Activated CD4-positive, alpha-beta memory T cell treated with anti-CD3 and anti-CD28 coated beads for 36 hours (primary cell): ENCODE measurements around the gene ADARB1. TPM values are rescaled to one million over a fixed set of nuclear protein-coding genes. Genes with fewer than 3 reads are reported as not detected.

Experiments
- CTCF ChIA-PET: fragments of 350-600 bp; sonication (Branson Sonifier 250); formaldehyde crosslinking; loops from one replicate; lab custom pipeline; 2021; ENCODE audit warnings: antibody characterized with exemption, inconsistent platforms; lab: Charles Lee
- POLR2A ChIA-PET: fragments of 350-600 bp; sonication (Branson Sonifier 250); formaldehyde crosslinking; loops from one replicate; lab custom pipeline; 2021; ENCODE audit warnings: antibody characterized with exemption; lab: Charles Lee
- DNase-seq: peaks from one replicate; pipeline ENCODE4 v3.0.0-alpha.2; 2020
- H3K27ac Mint-ChIP-seq: one replicate; pipeline ENCODE4 v1.8.0; 2021; ENCODE audit warnings: mixed read lengths
- H3K27me3 Mint-ChIP-seq: one replicate; pipeline ENCODE4 v1.8.0; 2021; ENCODE audit warnings: mixed read lengths
- H3K36me3 Mint-ChIP-seq: one replicate; pipeline ENCODE4 v1.8.0; 2021; ENCODE audit warnings: mixed read lengths
- H3K4me1 Mint-ChIP-seq: one replicate; pipeline ENCODE4 v1.8.0; 2021; ENCODE audit warnings: low read depth, mixed read lengths
- H3K4me3 Mint-ChIP-seq: one replicate; pipeline ENCODE4 v1.8.0; 2021; ENCODE audit warnings: mild to moderate bottlenecking, mixed read lengths
- H3K9me3 Mint-ChIP-seq: one replicate; pipeline ENCODE4 v1.8.0; 2021; ENCODE audit warnings: mixed read lengths
- intact Hi-C: fragments of 100-400 bp; cut with micrococcal nuclease; formaldehyde crosslinking; loops from one replicate; pipeline ENCODE4 v1.15.1; 2023
- total RNA-seq, 2 experiments: library from RNA; stranded (reverse); gene quantifications; one replicate each; pipeline ENCODE4 v1.2.3, GENCODE V29; 2021

Gene ADARB1
- total RNA-seq, 2 experiments from 2014 or later = 37.6 to 40.6 TPM

GRCh38 chr21:45115141-45115540 lies 40.8 kb downstream of the ADARB1 start:
- POLR2A ChIA-PET = no interaction called here
- H3K9me3 Mint-ChIP-seq = no peaks in the 10 kb centered on the region

GRCh38 chr21:45116066-45116465 lies 41.7 kb downstream of the ADARB1 start:
- CTCF ChIA-PET = interaction anchor here (1.1 to 4.4 kb wide), 2 partner anchors 22 to 166 kb away, joined by 3 to 33 read pairs; no protein-coding TSS in a partner anchor
- Mint-ChIP-seq H3K9me3 (no peaks in the 10 kb centered on the region), H3K27me3 (no peaks in the 10 kb centered on the region), H3K36me3 (no peaks in the 10 kb centered on the region), H3K4me3 (no peak overlapping the region), H3K4me1 (peaks cover 27% of the 10 kb centered on the region), H3K27ac (no peak overlapping the region)
- DNase-seq = no peak
- intact Hi-C loops = no loop called here
- POLR2A ChIA-PET = interaction anchor here (1.3 kb wide), 1 partner anchor 20 kb away, joined by 3 read pairs; no protein-coding TSS in a partner anchor

More at GRCh38 chr21:45115141-45115540, 40.8 kb downstream of the ADARB1 start:
- no peaks in the 10 kb centered on the region for H3K36me3 Mint-ChIP-seq
- peaks cover 33% of the 10 kb centered on the region for H3K4me1 Mint-ChIP-seq
- intact Hi-C loops = no loop called here
- no peak overlapping the region for H3K4me3 Mint-ChIP-seq
- no peaks in the 10 kb centered on the region for H3K27me3 Mint-ChIP-seq
- no peak for DNase-seq
- CTCF ChIA-PET = interaction anchor here (1.0 to 2.2 kb wide), 6 partner anchors 12 to 165 kb away, joined by 3 to 14 read pairs (median 6); no protein-coding TSS in a partner anchor
- no peak overlapping the region for H3K27ac Mint-ChIP-seq

GRCh38 chr21:45117314-45117713 lies 42.9 kb downstream of the ADARB1 start:
- POLR2A ChIA-PET = interaction anchor here (1.3 kb wide), 1 partner anchor 21 kb away, joined by 3 read pairs; no protein-coding TSS in a partner anchor
- H3K36me3 Mint-ChIP-seq = no peaks in the 10 kb centered on the region
- H3K27ac Mint-ChIP-seq = no peak overlapping the region
- no peak overlapping the region for H3K4me3 Mint-ChIP-seq
- no peaks in the 10 kb centered on the region for H3K9me3 Mint-ChIP-seq
- intact Hi-C loops = no loop called here
- H3K27me3 Mint-ChIP-seq = no peaks in the 10 kb centered on the region
- peaks cover 17% of the 10 kb centered on the region for H3K4me1 Mint-ChIP-seq
- DNase-seq = no peak
- CTCF ChIA-PET = interaction anchor here (0.7 to 4.4 kb wide), 7 partner anchors 9 to 167 kb away, joined by 3 to 33 read pairs (median 5); no protein-coding TSS in a partner anchor

GRCh38 chr21:45118099-45118498 lies 43.7 kb downstream of the ADARB1 start:
- no peaks in the 10 kb centered on the region for H3K27me3 Mint-ChIP-seq
- no peak for DNase-seq
- no peaks in the 10 kb centered on the region for H3K36me3 Mint-ChIP-seq
- peaks cover 20% of the 10 kb centered on the region for H3K4me1 Mint-ChIP-seq
- H3K9me3 Mint-ChIP-seq = no peaks in the 10 kb centered on the region
- ChIA-PET POLR2A (no interaction called here), CTCF (interaction anchor here (1.2 to 4.4 kb wide), 4 partner anchors 10 to 168 kb away, joined by 4 to 33 read pairs (median 8); no protein-coding TSS in a partner anchor)
- no peak overlapping the region for H3K27ac Mint-ChIP-seq
- intact Hi-C loops = no loop called here
- no peak overlapping the region for H3K4me3 Mint-ChIP-seq

GRCh38 chr21:45119812-45120211 lies 45.4 kb downstream of the ADARB1 start:
- H3K4me1 Mint-ChIP-seq = peaks cover 16% of the 10 kb centered on the region
- ChIA-PET POLR2A (no interaction called here), CTCF (interaction anchor here (1.4 to 4.4 kb wide), 3 partner anchors 9 to 18 kb away, joined by 6 to 33 read pairs (median 32); no protein-coding TSS in a partner anchor)
- H3K36me3 Mint-ChIP-seq = no peaks in the 10 kb centered on the region
- no peak overlapping the region for H3K27ac Mint-ChIP-seq
- no peaks in the 10 kb centered on the region for H3K9me3 Mint-ChIP-seq
- intact Hi-C loops = no loop called here
- no peaks in the 10 kb centered on the region for H3K27me3 Mint-ChIP-seq
- no peak for DNase-seq
- H3K4me3 Mint-ChIP-seq = no peak overlapping the region

GRCh38 chr21:45120975-45121374 lies 46.6 kb downstream of the ADARB1 start:
- Mint-ChIP-seq H3K4me3 (no peak overlapping the region), H3K27ac (no peak overlapping the region), H3K36me3 (no peaks in the 10 kb centered on the region), H3K9me3 (no peaks in the 10 kb centered on the region), H3K27me3 (no peaks in the 10 kb centered on the region), H3K4me1 (peaks cover 9% of the 10 kb centered on the region)
- no peak for DNase-seq
- intact Hi-C loops = no loop called here
- CTCF ChIA-PET = interaction anchor here (3.7 kb wide), 1 partner anchor 17 kb away, joined by 32 read pairs; no protein-coding TSS in a partner anchor
- POLR2A ChIA-PET = no interaction called here

- Mint-ChIP-seq H3K9me3 (no peaks in the 10 kb centered on the region), H3K27ac (no peak overlapping the region), H3K4me3 (no peak overlapping the region), H3K36me3 (no peaks in the 10 kb centered on the region), H3K27me3 (no peaks in the 10 kb centered on the region), H3K4me1 (peaks cover 7% of the 10 kb centered on the region)
- ChIA-PET POLR2A (no interaction called here), CTCF (interaction anchor here (3.7 kb wide), 1 partner anchor 16 kb away, joined by 32 read pairs; no protein-coding TSS in a partner anchor)
- no peak for DNase-seq
- intact Hi-C loops = no loop called here
These were observed 47.6 kb downstream of the ADARB1 start for GRCh38 chr21:45122030-45122429.

GRCh38 chr21:45122432-45123132 lies 48.2 kb downstream of the ADARB1 start:
- Mint-ChIP-seq H3K9me3 (no peaks in the 10 kb centered on the region), H3K27me3 (no peaks in the 10 kb centered on the region), H3K4me3 (no peak overlapping the region), H3K27ac (no peak overlapping the region), H3K4me1 (peaks cover 7% of the 10 kb centered on the region), H3K36me3 (no peaks in the 10 kb centered on the region)
- ChIA-PET CTCF (interaction anchor here (3.7 kb wide), 1 partner anchor 15 kb away, joined by 32 read pairs; no protein-coding TSS in a partner anchor), POLR2A (interaction anchor here (0.6 kb wide), 1 partner anchor 11 kb away, joined by 4 read pairs; no protein-coding TSS in a partner anchor)
- intact Hi-C loops = no loop called here
- no peak for DNase-seq

- H3K36me3 Mint-ChIP-seq = no peaks in the 10 kb centered on the region
- H3K4me1 Mint-ChIP-seq = peaks cover 12% of the 10 kb centered on the region
- no peak for DNase-seq
- intact Hi-C loops = no loop called here
- H3K4me3 Mint-ChIP-seq = no peak overlapping the region
- H3K27me3 Mint-ChIP-seq = no peaks in the 10 kb centered on the region
- CTCF ChIA-PET = interaction anchor here (3.7 kb wide), 1 partner anchor 14 kb away, joined by 32 read pairs; no protein-coding TSS in a partner anchor
- POLR2A ChIA-PET = no interaction called here
- H3K27ac Mint-ChIP-seq = no peak overlapping the region
- H3K9me3 Mint-ChIP-seq = no peaks in the 10 kb centered on the region
These were observed 49.1 kb downstream of the ADARB1 start for GRCh38 chr21:45123440-45123839.

- no peaks in the 10 kb centered on the region for H3K36me3 Mint-ChIP-seq
- peaks cover 21% of the 10 kb centered on the region for H3K4me1 Mint-ChIP-seq
- no peaks in the 10 kb centered on the region for H3K27me3 Mint-ChIP-seq
- H3K27ac Mint-ChIP-seq = no peak overlapping the region
- ChIA-PET CTCF (interaction anchor here (1.0 to 9.5 kb wide), 4 partner anchors 16 to 174 kb away, joined by 3 to 256 read pairs (median 103); no protein-coding TSS in a partner anchor), POLR2A (no interaction called here)
- no peak overlapping the region for H3K4me3 Mint-ChIP-seq
- H3K9me3 Mint-ChIP-seq = no peaks in the 10 kb centered on the region
- DNase-seq = no peak
- intact Hi-C loops = no loop called here
These were observed 50.2 kb downstream of the ADARB1 start for GRCh38 chr21:45124596-45124995.

GRCh38 chr21:45125357-45125756 lies 51.0 kb downstream of the ADARB1 start:
- CTCF ChIA-PET = interaction anchor here (1.0 to 9.5 kb wide), 5 partner anchors 15 to 174 kb away, joined by 3 to 256 read pairs (median 40); no protein-coding TSS in a partner anchor

GRCh38 chr21:45126204-45126626 lies 51.8 kb downstream of the ADARB1 start:
- DNase-seq = no peak
- Mint-ChIP-seq H3K27me3 (no peaks in the 10 kb centered on the region), H3K4me1 (peaks cover 25% of the 10 kb centered on the region), H3K36me3 (no peaks in the 10 kb centered on the region), H3K4me3 (no peak overlapping the region), H3K27ac (no peak overlapping the region), H3K9me3 (no peaks in the 10 kb centered on the region)
- ChIA-PET CTCF (interaction anchor here (0.7 to 9.5 kb wide), 5 partner anchors 14 to 175 kb away, joined by 3 to 256 read pairs (median 40); no protein-coding TSS in a partner anchor), POLR2A (no interaction called here)
- intact Hi-C loops = loop anchor here (5.0 kb wide), 1 partner anchor 49 kb away; no protein-coding TSS in a partner anchor

More at GRCh38 chr21:45125357-45125756, 51.0 kb downstream of the ADARB1 start:
- no peaks in the 10 kb centered on the region for H3K27me3 Mint-ChIP-seq
- intact Hi-C loops = loop anchor here (5.0 kb wide), 1 partner anchor 48 kb away; no protein-coding TSS in a partner anchor
- no peak overlapping the region for H3K4me3 Mint-ChIP-seq
- no peaks in the 10 kb centered on the region for H3K36me3 Mint-ChIP-seq
- H3K9me3 Mint-ChIP-seq = no peaks in the 10 kb centered on the region
- no peak overlapping the region for H3K27ac Mint-ChIP-seq
- peaks cover 25% of the 10 kb centered on the region for H3K4me1 Mint-ChIP-seq
- POLR2A ChIA-PET = no interaction called here
- DNase-seq = no peak
